Neural crest cell (in vitro differentiated cells): ENCODE measurements around the gene MRTFB. TPM values are rescaled to one million over a fixed set of nuclear protein-coding genes. Genes with fewer than 3 reads are reported as not detected.

Source experiments
- DNase-seq: peaks from one replicate; pipeline ENCODE4 v3.0.0; 2021; ENCODE audit warnings: low read depth, mixed read lengths, low spot score
- H3K27ac Mint-ChIP-seq: one replicate; pipeline ENCODE4 v1.8.0; 2021; ENCODE audit warnings: mild to moderate bottlenecking, mixed read lengths; ENCODE audit not compliant: unreplicated experiment
- H3K27me3 Mint-ChIP-seq: 2 replicates; pipeline ENCODE4 v1.8.0; 2021; ENCODE audit warnings: low read depth, mild to moderate bottlenecking, mixed read lengths
- H3K36me3 Mint-ChIP-seq: 2 replicates; pipeline ENCODE4 v1.8.0; 2021; ENCODE audit warnings: low read depth, mild to moderate bottlenecking, mixed read lengths
- H3K4me1 Mint-ChIP-seq: 2 replicates; pipeline ENCODE4 v1.8.0; 2021; ENCODE audit warnings: mixed read lengths
- H3K4me3 Mint-ChIP-seq: one replicate; pipeline ENCODE4 v1.8.0; 2021; ENCODE audit warnings: mild to moderate bottlenecking, mixed read lengths
- H3K9me3 Mint-ChIP-seq: 2 replicates; pipeline ENCODE4 v1.8.0; 2021; ENCODE audit warnings: mixed read lengths
- total RNA-seq: library from RNA; stranded (reverse); gene quantifications from 2 replicates; pipeline ENCODE4 v1.2.1, GENCODE V29; 2021
- TF ChIP-seq, protein P1 (sequence below): fragments of 200-600 bp; sonication (generic); conservative IDR thresholded peaks from 2 replicates; pipeline ENCODE4 v1.5.0; 2021; ENCODE audit warnings: antibody characterized with exemption, mild to moderate bottlenecking

Gene MRTFB
- total RNA-seq, 1 donor from 2014 or later = 54.8 TPM

DNA sequence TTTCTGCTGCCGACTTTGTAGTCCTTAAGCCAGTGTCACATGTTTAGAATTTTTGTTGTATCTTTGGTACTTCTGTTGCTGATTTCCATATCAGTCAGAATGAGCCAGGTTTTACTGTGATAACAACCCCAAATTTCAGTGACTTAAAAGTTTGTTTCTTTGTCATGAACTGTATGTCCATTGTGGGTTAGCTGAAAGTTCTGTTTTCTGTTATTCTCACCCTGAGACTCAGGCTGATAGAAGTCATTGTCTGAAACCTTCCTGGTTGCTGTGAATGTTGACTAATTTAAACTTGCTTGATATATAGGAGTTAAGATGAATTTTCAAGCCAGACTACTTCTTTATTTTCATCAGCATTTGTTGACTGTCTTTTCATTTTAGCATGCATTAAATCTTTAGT lies 68.8 kb downstream of the MRTFB start:
- no peaks in the 10 kb centered on the region for H3K9me3 Mint-ChIP-seq
- no peak for DNase-seq
- H3K27ac Mint-ChIP-seq = no peak overlapping the region
- TF ChIP-seq, protein P1, sequence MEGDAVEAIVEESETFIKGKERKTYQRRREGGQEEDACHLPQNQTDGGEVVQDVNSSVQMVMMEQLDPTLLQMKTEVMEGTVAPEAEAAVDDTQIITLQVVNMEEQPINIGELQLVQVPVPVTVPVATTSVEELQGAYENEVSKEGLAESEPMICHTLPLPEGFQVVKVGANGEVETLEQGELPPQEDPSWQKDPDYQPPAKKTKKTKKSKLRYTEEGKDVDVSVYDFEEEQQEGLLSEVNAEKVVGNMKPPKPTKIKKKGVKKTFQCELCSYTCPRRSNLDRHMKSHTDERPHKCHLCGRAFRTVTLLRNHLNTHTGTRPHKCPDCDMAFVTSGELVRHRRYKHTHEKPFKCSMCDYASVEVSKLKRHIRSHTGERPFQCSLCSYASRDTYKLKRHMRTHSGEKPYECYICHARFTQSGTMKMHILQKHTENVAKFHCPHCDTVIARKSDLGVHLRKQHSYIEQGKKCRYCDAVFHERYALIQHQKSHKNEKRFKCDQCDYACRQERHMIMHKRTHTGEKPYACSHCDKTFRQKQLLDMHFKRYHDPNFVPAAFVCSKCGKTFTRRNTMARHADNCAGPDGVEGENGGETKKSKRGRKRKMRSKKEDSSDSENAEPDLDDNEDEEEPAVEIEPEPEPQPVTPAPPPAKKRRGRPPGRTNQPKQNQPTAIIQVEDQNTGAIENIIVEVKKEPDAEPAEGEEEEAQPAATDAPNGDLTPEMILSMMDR = no peak
- H3K4me1 Mint-ChIP-seq = no peaks in the 10 kb centered on the region
- peaks cover 22% of the 10 kb centered on the region for H3K36me3 Mint-ChIP-seq
- H3K27me3 Mint-ChIP-seq = no peaks in the 10 kb centered on the region
- no peak overlapping the region for H3K4me3 Mint-ChIP-seq

DNA sequence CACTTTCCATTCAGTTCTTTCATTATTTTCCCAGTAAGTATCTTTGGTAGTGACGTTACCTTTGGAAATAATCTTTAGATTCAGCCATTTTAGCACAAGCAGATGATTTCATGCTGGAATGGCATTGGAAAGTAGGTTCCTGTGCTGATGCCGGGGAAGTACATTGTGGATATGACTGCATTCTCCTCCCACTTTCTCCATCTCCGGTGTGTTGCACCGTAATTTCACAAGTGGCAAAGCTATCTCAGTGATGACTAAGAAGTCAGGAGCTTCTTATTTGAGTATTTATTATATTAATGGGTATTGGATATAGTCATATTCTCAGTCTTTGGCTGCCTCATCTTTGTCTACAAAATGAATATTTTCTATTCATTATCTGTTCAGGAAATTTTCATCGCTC lies 69.8 kb downstream of the MRTFB start:
- no peak overlapping the region for H3K4me3 Mint-ChIP-seq

DNA sequence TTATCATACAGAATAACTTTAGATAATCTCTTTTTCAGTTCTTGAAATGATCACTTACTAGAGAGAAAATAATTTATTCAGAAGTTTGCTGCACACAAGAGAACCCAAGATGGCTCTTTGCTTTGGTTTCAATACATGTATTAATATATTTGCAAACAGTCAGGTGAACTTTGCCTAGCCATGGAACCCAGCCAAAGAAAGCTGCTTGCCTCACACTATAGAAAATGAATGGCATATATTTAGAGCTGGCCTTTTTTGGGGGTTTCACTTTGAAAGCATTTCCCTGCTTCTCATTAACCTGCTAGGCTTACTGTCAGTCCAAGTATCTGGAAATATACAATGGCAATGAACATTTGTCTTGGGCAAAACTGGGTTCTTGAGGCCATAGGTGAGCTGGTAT lies 75.3 kb downstream of the MRTFB start:
- H3K27me3 Mint-ChIP-seq = no peaks in the 10 kb centered on the region
- TF ChIP-seq, protein P1 = no peak
- H3K4me3 Mint-ChIP-seq = no peak overlapping the region
- no peak for DNase-seq
- peak overlapping the region; percentile 47 for H3K27ac Mint-ChIP-seq
- no peaks in the 10 kb centered on the region for H3K9me3 Mint-ChIP-seq
- peaks cover 3% of the 10 kb centered on the region for H3K4me1 Mint-ChIP-seq
- H3K36me3 Mint-ChIP-seq = peaks cover 5% of the 10 kb centered on the region

More for the DNA sequence above, 69.8 kb downstream of the MRTFB start:
- no peaks in the 10 kb centered on the region for H3K27me3 Mint-ChIP-seq
- H3K4me1 Mint-ChIP-seq = no peaks in the 10 kb centered on the region
- no peak for DNase-seq
- no peak overlapping the region for H3K27ac Mint-ChIP-seq
- TF ChIP-seq, protein P1 = no peak
- no peaks in the 10 kb centered on the region for H3K9me3 Mint-ChIP-seq
- H3K36me3 Mint-ChIP-seq = peaks cover 22% of the 10 kb centered on the region

DNA sequence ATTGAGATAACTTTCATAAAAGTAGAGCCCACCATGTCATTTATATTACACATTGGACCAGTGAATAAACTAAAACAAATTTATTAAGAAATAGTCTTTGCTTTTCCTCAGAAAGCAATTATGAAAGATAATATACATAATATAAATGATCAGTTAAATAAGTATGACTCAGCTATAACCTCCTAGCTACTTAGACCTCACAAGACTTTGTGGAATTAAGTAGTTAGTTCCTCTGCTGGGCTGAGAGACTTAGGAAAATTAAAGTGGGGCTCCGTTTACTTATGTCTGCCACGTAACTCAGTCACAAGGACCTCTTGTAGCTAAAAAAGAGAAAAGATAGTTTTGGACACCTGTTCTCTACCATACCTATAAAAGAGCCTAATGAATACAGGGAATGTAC lies 76.9 kb downstream of the MRTFB start:
- H3K4me1 Mint-ChIP-seq = peaks cover 3% of the 10 kb centered on the region
- TF ChIP-seq, protein P1 = no peak

DNA sequence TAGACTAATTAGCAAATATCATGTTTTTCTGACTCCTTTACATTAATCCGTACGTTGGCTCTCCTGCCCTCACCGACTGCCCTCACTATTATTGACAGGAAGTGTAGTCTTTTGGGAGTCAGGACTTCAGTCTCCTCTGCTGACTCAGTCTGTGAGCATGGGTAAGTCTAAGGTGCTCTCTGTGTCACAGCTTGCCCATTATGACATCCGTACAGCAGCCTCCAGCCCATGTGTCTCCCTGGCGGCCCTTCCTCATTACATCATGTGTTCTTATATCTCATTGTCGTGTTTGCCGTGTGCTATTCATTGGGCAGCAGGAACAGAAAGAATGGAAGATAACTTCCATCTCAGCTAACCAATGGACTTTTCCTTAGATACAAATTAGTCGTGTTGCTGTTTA lies 77.5 kb downstream of the MRTFB start:
- Mint-ChIP-seq H3K4me3 (no peak overlapping the region), H3K4me1 (peaks cover 3% of the 10 kb centered on the region), H3K27me3 (no peaks in the 10 kb centered on the region), H3K9me3 (no peaks in the 10 kb centered on the region), H3K36me3 (peaks cover 5% of the 10 kb centered on the region), H3K27ac (no peak overlapping the region)
- no peak for DNase-seq
- TF ChIP-seq, protein P1 = no peak

More for the DNA sequence above, 76.9 kb downstream of the MRTFB start:
- Mint-ChIP-seq H3K9me3 (no peaks in the 10 kb centered on the region), H3K4me3 (no peak overlapping the region), H3K27ac (no peak overlapping the region), H3K27me3 (no peaks in the 10 kb centered on the region), H3K36me3 (peaks cover 5% of the 10 kb centered on the region)
- no peak for DNase-seq

DNA sequence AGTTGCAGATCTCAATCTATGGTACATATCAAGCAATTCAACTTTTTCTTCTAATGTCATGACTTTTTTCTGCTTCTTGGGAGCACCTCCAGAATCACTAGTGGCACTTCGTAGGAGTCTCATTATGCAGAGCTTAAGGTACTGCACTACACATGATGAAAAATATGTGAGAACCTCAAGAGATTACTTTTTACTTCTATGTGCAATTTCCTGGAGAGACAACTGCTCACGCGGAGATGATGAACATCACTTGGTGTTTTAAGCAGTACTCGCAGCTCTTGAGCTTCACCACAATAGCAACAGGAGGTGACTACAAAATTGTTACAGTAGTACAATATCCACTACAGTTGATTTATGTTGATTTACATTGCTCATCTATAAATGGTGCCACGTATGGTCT lies 79.7 kb downstream of the MRTFB start:
- H3K4me3 Mint-ChIP-seq = no peak overlapping the region
- DNase-seq = no peak
- H3K27me3 Mint-ChIP-seq = no peaks in the 10 kb centered on the region
- H3K36me3 Mint-ChIP-seq = peaks cover 5% of the 10 kb centered on the region
- no peak overlapping the region for H3K27ac Mint-ChIP-seq
- TF ChIP-seq, protein P1 = no peak
- peaks cover 3% of the 10 kb centered on the region for H3K4me1 Mint-ChIP-seq
- no peaks in the 10 kb centered on the region for H3K9me3 Mint-ChIP-seq
